Activated B cell treated with CpG ODN at 0.5 μM for 24 hours (primary cell): ENCODE results near the gene COASY. TPM values are rescaled to one million over a fixed set of nuclear protein-coding genes. Genes with fewer than 3 reads are reported as not detected.

Experiments used
- ATAC-seq: fragments of 200-7000 bp; cut with Tn5 transposase; one replicate; pipeline ENCODE4 v1.10.0; 2021; ENCODE audit warnings: low read depth, mild to moderate bottlenecking, moderate library complexity
- CTCF ChIA-PET: fragments of 350-600 bp; sonication (Branson Sonifier 250); formaldehyde crosslinking; loops from one replicate; lab custom pipeline; 2021; ENCODE audit warnings: antibody characterized with exemption; lab: Charles Lee
- POLR2A ChIA-PET: fragments of 350-600 bp; sonication (Branson Sonifier 250); formaldehyde crosslinking; loops from one replicate; lab custom pipeline; 2021; ENCODE audit warnings: antibody characterized with exemption; lab: Charles Lee
- DNase-seq: peaks from one replicate; pipeline ENCODE4 v3.0.0; 2022
- H3K27ac Mint-ChIP-seq: one replicate; pipeline ENCODE4 v1.8.0; 2020; ENCODE audit warnings: mixed read lengths
- H3K27me3 Mint-ChIP-seq: one replicate; pipeline ENCODE4 v1.8.0; 2021; ENCODE audit warnings: mixed read lengths
- H3K36me3 Mint-ChIP-seq: one replicate; pipeline ENCODE4 v1.8.0; 2021; ENCODE audit warnings: low read depth, mixed read lengths
- H3K4me1 Mint-ChIP-seq: one replicate; pipeline ENCODE4 v1.8.0; 2021; ENCODE audit warnings: mixed read lengths
- H3K4me3 Mint-ChIP-seq: one replicate; pipeline ENCODE4 v1.8.0; 2020; ENCODE audit warnings: mild to moderate bottlenecking, mixed read lengths
- H3K9me3 Mint-ChIP-seq: one replicate; pipeline ENCODE4 v1.8.0; 2020; ENCODE audit warnings: mixed read lengths
- CTCF ChIP-seq: fragments of 200-600 bp; IDR thresholded peaks from one replicate; pipeline ENCODE4 v1.8.0; 2022; ENCODE audit warnings: antibody characterized with exemption, mild to moderate bottlenecking
- intact Hi-C: fragments of 100-400 bp; cut with micrococcal nuclease; formaldehyde crosslinking; loops from one replicate; pipeline ENCODE4 v1.15.1; 2024
- total RNA-seq: library from RNA; stranded (reverse); gene quantifications from 2 replicates; pipeline ENCODE4 v1.2.3, GENCODE V29; 2022

Gene COASY
- total RNA-seq, 1 donor from 2014 or later = 94.9 TPM

DNA sequence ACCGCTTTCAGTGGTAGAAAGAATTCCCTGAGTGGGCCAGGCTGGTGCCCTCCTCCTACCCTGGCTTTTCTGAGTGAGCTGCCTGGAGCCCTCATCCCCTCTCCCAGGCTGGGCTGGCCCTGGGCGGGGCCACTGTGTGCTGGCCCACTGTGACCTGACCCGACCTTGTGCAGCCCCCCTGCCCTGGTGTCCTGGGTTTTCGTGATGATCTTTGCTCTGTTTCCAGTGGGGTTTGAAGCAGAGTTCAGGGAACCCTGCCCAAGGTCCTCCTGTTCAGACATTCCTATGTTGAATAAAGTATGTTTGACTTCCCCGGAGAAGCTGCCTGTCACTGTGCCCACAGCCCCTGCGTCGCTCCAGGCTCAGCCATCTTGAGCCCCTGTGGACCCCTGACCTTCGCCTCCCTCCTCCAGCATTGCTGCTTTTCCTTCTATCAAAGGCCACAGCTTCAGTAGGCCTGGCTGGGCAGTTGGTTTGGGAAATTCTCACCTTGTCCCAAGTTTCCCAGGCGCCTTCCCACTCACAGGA is 39.6 kb upstream of the COASY start:
- H3K4me3 Mint-ChIP-seq = no peak overlapping the region
- ATAC-seq (no peak), DNase-seq (no peak)
- no peaks in the 10 kb centered on the region for H3K27me3 Mint-ChIP-seq
- H3K27ac Mint-ChIP-seq = no peak overlapping the region
- CTCF ChIA-PET = no interaction called here
- POLR2A ChIA-PET = interaction anchor here (0.5 kb wide), 1 partner anchor 34 kb away, joined by 3 read pairs; no protein-coding TSS in a partner anchor
- H3K36me3 Mint-ChIP-seq = peaks cover 33% of the 10 kb centered on the region
- intact Hi-C loops = no loop called here
- no peak for TF ChIP-seq CTCF
- H3K4me1 Mint-ChIP-seq = peaks cover 7% of the 10 kb centered on the region
- H3K9me3 Mint-ChIP-seq = no peaks in the 10 kb centered on the region

GRCh38 chr17:42522798-42523278 is 39.1 kb upstream of the COASY start:
- CTCF ChIA-PET = no interaction called here
- intact Hi-C loops = no loop called here
- H3K36me3 Mint-ChIP-seq = peaks cover 30% of the 10 kb centered on the region
- H3K27me3 Mint-ChIP-seq = no peaks in the 10 kb centered on the region
- H3K9me3 Mint-ChIP-seq = no peaks in the 10 kb centered on the region
- no peak overlapping the region for H3K4me3 Mint-ChIP-seq
- POLR2A ChIA-PET = no interaction called here
- no peak for TF ChIP-seq CTCF
- ATAC-seq (no peak), DNase-seq (no peak)
- peaks cover 5% of the 10 kb centered on the region for H3K4me1 Mint-ChIP-seq
- H3K27ac Mint-ChIP-seq = no peak overlapping the region

- intact Hi-C loops = no loop called here
- no peak overlapping the region for H3K4me3 Mint-ChIP-seq
Measured at GRCh38 chr17:42525221-42525620, 36.7 kb upstream of the COASY start.

GRCh38 chr17:42526031-42526444 is 35.9 kb upstream of the COASY start:
- Mint-ChIP-seq H3K27ac (no peak overlapping the region), H3K36me3 (peaks cover 23% of the 10 kb centered on the region), H3K4me3 (no peak overlapping the region), H3K27me3 (no peaks in the 10 kb centered on the region), H3K9me3 (no peaks in the 10 kb centered on the region), H3K4me1 (peaks cover 22% of the 10 kb centered on the region)
- ChIA-PET POLR2A (no interaction called here), CTCF (interaction anchor here (1.8 kb wide), 1 partner anchor 8 kb away, joined by 4 read pairs; no protein-coding TSS in a partner anchor)
- ATAC-seq = no peak
- intact Hi-C loops = no loop called here
- TF ChIP-seq CTCF = no peak
- no peak for DNase-seq

More at GRCh38 chr17:42525221-42525620, 36.7 kb upstream of the COASY start:
- H3K9me3 Mint-ChIP-seq = no peaks in the 10 kb centered on the region
- peaks cover 14% of the 10 kb centered on the region for H3K4me1 Mint-ChIP-seq
- TF ChIP-seq CTCF = no peak
- no peak overlapping the region for H3K27ac Mint-ChIP-seq
- peaks cover 27% of the 10 kb centered on the region for H3K36me3 Mint-ChIP-seq
- CTCF ChIA-PET = no interaction called here
- ATAC-seq (no peak), DNase-seq (no peak)
- POLR2A ChIA-PET = no interaction called here
- H3K27me3 Mint-ChIP-seq = no peaks in the 10 kb centered on the region

- H3K4me3 Mint-ChIP-seq = no peak overlapping the region
- TF ChIP-seq CTCF = no peak
- ATAC-seq (no peak), DNase-seq (no peak)
- H3K27me3 Mint-ChIP-seq = no peaks in the 10 kb centered on the region
- no peak overlapping the region for H3K27ac Mint-ChIP-seq
- H3K4me1 Mint-ChIP-seq = peaks cover 31% of the 10 kb centered on the region
- CTCF ChIA-PET = interaction anchor here (0.6 to 2.0 kb wide), 12 partner anchors 8 to 216 kb away, joined by 3 to 10 read pairs (median 3); partner anchors contain the start of gene NAGLU
- POLR2A ChIA-PET = interaction anchor here (0.5 to 1.1 kb wide), 5 partner anchors 21 to 279 kb away, joined by 3 to 7 read pairs (median 3); no protein-coding TSS in a partner anchor
- no peaks in the 10 kb centered on the region for H3K9me3 Mint-ChIP-seq
- peaks cover 7% of the 10 kb centered on the region for H3K36me3 Mint-ChIP-seq
- intact Hi-C loops = loop anchor here (1.0 kb wide), 2 partner anchors 100 to 206 kb away; no protein-coding TSS in a partner anchor
Measured at GRCh38 chr17:42527932-42528331, 34.0 kb upstream of the COASY start.
